HepG2 (cell line): Measurements from ENCODE around the gene GADD45A. TPM values are rescaled to one million over a fixed set of nuclear protein-coding genes. Genes with fewer than 3 reads are reported as not detected.

ENCODE experiments used
- ARNT ChIP-seq: fragments of 450-650 bp; IDR thresholded peaks from 2 replicates; pipeline ENCODE4 v1.6.1; 2017
- E2F5 ChIP-seq: sonication (generic); formaldehyde crosslinking; conservative IDR thresholded peaks from 2 replicates; pipeline ENCODE4 v1.4.0; 2020; ENCODE audit warnings: missing genetic modification reagents
- GZF1 ChIP-seq: sonication (generic); formaldehyde crosslinking; IDR thresholded peaks from 2 replicates; pipeline ENCODE4 v1.5.1; 2020; ENCODE audit warnings: mild to moderate bottlenecking, missing genetic modification reagents
- HNF4G ChIP-seq, 2 experiments: sonication (generic) in 1 of 2; formaldehyde crosslinking in 1 of 2; IDR thresholded peaks; 2 replicates each; pipeline versions ENCODE4 v1.4.0 to v1.6.1; 2011 to 2020; ENCODE audit warnings: borderline replicate concordance in 2 of 2, low read depth in 2 of 2, mild to moderate bottlenecking in 2 of 2, low read length in 1 of 2, missing genetic modification reagents in 1 of 2, moderate library complexity in 1 of 2
- KLF6 ChIP-seq: IDR thresholded peaks from 2 replicates; pipeline ENCODE4 v1.8.0; 2016; ENCODE audit warnings: missing biosample characterization, missing genetic modification reagents
- TFAP4 ChIP-seq: sonication (generic); IDR thresholded peaks from 2 replicates; pipeline ENCODE4 v1.6.1; 2016; ENCODE audit warnings: low read depth, borderline replicate concordance
- XBP1 ChIP-seq: sonication (generic); formaldehyde crosslinking; IDR thresholded peaks from 2 replicates; pipeline ENCODE4 v1.5.0; 2020; ENCODE audit warnings: missing genetic modification reagents
- ZNF530 ChIP-seq: sonication (generic); formaldehyde crosslinking; IDR thresholded peaks from 2 replicates; pipeline ENCODE4 v1.5.0; 2020; ENCODE audit warnings: low read depth, mild to moderate bottlenecking, missing genetic modification reagents
- ZNF605 ChIP-seq: sonication (generic); formaldehyde crosslinking; IDR thresholded peaks from 2 replicates; pipeline ENCODE4 v1.8.0; 2022; ENCODE audit warnings: mild to moderate bottlenecking, missing genetic modification reagents
- ZNF713 ChIP-seq: sonication (generic); formaldehyde crosslinking; IDR thresholded peaks from 2 replicates; pipeline ENCODE4 v1.4.0; 2020; ENCODE audit warnings: mild to moderate bottlenecking, missing genetic modification reagents
- ZNF766 ChIP-seq: sonication (generic); formaldehyde crosslinking; IDR thresholded peaks from 2 replicates; pipeline ENCODE4 v1.5.0; 2020; ENCODE audit warnings: missing genetic modification reagents, borderline replicate concordance
- ZSCAN21 ChIP-seq: sonication (generic); formaldehyde crosslinking; IDR thresholded peaks from 2 replicates; pipeline ENCODE4 v1.8.0; 2022; ENCODE audit warnings: mild to moderate bottlenecking, missing genetic modification reagents, moderate library complexity, borderline replicate concordance
- polyA plus RNA-seq, 8 experiments: library from polyadenylated mRNA; depleted of rRNA in 3 of 8; stranded (reverse) in 7 of 8; unstranded in 1 of 8; fragments of >200 nt; fragmentation: Illumina TruSeq in 4 of 8; extraction: Trizol in 4 of 8; gene quantifications; 2 replicates each; pipeline versions ENCODE4 v1.2.1 to v1.2.3, GENCODE V29; 2011 to 2016; ENCODE audit warnings: low read depth in 4 of 8, missing spikeins in 1 of 8, mixed read lengths in 1 of 8; ENCODE audit not compliant: insufficient read depth in 1 of 8
- total RNA-seq, 5 experiments: library from RNA; depleted of rRNA; stranded (reverse); fragments of >200 nt; fragmentation: Illumina TruSeq; extraction: Trizol; gene quantifications; 2 replicates each; pipeline ENCODE4 v1.2.3, GENCODE V29; 2016; ENCODE audit warnings: low read depth in 1 of 5
- TF ChIP-seq, protein P1 (sequence below): IDR thresholded peaks from 2 replicates; pipeline ENCODE4 v1.4.0; 2020; ENCODE audit warnings: mild to moderate bottlenecking, missing genetic modification reagents
- TF ChIP-seq, protein P2 (sequence below): sonication (generic); formaldehyde crosslinking; conservative IDR thresholded peaks from 2 replicates; pipeline ENCODE4 v1.8.0; 2022; ENCODE audit warnings: mild to moderate bottlenecking, moderate library complexity, missing genetic modification reagents
- TF ChIP-seq, protein P3 (sequence below): sonication (generic); formaldehyde crosslinking; conservative IDR thresholded peaks from 2 replicates; pipeline ENCODE4 v1.8.1; 2023; ENCODE audit warnings: missing genetic modification reagents
- TF ChIP-seq, protein P4 (sequence below): IDR thresholded peaks from 2 replicates; pipeline ENCODE4 v1.6.1; 2016; ENCODE audit warnings: low read depth
- TF ChIP-seq, protein P5 (sequence below): sonication (generic); formaldehyde crosslinking; conservative IDR thresholded peaks from 2 replicates; pipeline ENCODE4 v1.8.0; 2022; ENCODE audit warnings: low read depth, missing genetic modification reagents

The GADD45A gene
- total and polyA plus RNA-seq, 2 of the 13 experiments (the other 11 are each of a cell fraction or from before 2014, with no cell fraction given) = 33.2 to 46.2 TPM

- TF ChIP-seq, protein P1, sequence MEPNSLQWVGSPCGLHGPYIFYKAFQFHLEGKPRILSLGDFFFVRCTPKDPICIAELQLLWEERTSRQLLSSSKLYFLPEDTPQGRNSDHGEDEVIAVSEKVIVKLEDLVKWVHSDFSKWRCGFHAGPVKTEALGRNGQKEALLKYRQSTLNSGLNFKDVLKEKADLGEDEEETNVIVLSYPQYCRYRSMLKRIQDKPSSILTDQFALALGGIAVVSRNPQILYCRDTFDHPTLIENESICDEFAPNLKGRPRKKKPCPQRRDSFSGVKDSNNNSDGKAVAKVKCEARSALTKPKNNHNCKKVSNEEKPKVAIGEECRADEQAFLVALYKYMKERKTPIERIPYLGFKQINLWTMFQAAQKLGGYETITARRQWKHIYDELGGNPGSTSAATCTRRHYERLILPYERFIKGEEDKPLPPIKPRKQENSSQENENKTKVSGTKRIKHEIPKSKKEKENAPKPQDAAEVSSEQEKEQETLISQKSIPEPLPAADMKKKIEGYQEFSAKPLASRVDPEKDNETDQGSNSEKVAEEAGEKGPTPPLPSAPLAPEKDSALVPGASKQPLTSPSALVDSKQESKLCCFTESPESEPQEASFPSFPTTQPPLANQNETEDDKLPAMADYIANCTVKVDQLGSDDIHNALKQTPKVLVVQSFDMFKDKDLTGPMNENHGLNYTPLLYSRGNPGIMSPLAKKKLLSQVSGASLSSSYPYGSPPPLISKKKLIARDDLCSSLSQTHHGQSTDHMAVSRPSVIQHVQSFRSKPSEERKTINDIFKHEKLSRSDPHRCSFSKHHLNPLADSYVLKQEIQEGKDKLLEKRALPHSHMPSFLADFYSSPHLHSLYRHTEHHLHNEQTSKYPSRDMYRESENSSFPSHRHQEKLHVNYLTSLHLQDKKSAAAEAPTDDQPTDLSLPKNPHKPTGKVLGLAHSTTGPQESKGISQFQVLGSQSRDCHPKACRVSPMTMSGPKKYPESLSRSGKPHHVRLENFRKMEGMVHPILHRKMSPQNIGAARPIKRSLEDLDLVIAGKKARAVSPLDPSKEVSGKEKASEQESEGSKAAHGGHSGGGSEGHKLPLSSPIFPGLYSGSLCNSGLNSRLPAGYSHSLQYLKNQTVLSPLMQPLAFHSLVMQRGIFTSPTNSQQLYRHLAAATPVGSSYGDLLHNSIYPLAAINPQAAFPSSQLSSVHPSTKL = peak; percentile 56
- TF ChIP-seq TFAP4 = no peak
- TF ChIP-seq ARNT = no peak
- TF ChIP-seq ZNF530 (CRISPR knock-in tag) = no peak
- TF ChIP-seq GZF1 (CRISPR knock-in tag) = no peak
- TF ChIP-seq, protein P2, sequence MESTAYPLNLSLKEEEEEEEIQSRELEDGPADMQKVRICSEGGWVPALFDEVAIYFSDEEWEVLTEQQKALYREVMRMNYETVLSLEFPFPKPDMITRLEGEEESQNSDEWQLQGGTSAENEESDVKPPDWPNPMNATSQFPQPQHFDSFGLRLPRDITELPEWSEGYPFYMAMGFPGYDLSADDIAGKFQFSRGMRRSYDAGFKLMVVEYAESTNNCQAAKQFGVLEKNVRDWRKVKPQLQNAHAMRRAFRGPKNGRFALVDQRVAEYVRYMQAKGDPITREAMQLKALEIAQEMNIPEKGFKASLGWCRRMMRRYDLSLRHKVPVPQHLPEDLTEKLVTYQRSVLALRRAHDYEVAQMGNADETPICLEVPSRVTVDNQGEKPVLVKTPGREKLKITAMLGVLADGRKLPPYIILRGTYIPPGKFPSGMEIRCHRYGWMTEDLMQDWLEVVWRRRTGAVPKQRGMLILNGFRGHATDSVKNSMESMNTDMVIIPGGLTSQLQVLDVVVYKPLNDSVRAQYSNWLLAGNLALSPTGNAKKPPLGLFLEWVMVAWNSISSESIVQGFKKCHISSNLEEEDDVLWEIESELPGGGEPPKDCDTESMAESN (CRISPR knock-in tag) = no peak
- TF ChIP-seq E2F5 = no peak
- no peak for TF ChIP-seq ZNF713 (CRISPR knock-in tag)
- TF ChIP-seq KLF6 (CRISPR knock-in tag) = no peak
- TF ChIP-seq XBP1 (CRISPR knock-in tag) = no peak
- TF ChIP-seq, protein P3, sequence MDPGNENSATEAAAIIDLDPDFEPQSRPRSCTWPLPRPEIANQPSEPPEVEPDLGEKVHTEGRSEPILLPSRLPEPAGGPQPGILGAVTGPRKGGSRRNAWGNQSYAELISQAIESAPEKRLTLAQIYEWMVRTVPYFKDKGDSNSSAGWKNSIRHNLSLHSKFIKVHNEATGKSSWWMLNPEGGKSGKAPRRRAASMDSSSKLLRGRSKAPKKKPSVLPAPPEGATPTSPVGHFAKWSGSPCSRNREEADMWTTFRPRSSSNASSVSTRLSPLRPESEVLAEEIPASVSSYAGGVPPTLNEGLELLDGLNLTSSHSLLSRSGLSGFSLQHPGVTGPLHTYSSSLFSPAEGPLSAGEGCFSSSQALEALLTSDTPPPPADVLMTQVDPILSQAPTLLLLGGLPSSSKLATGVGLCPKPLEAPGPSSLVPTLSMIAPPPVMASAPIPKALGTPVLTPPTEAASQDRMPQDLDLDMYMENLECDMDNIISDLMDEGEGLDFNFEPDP (CRISPR knock-in tag) = no peak
- TF ChIP-seq ZNF605 = no peak
- no peak for TF ChIP-seq HNF4G (IDR thresholded peaks at IDR 0.05; ENCODE audit: borderline replicate concordance, low read depth, low read length)
- no peak for TF ChIP-seq HNF4G (CRISPR knock-in tag; IDR thresholded peaks at IDR 0.05; ENCODE audit: borderline replicate concordance, low read depth)
- TF ChIP-seq, protein P4, sequence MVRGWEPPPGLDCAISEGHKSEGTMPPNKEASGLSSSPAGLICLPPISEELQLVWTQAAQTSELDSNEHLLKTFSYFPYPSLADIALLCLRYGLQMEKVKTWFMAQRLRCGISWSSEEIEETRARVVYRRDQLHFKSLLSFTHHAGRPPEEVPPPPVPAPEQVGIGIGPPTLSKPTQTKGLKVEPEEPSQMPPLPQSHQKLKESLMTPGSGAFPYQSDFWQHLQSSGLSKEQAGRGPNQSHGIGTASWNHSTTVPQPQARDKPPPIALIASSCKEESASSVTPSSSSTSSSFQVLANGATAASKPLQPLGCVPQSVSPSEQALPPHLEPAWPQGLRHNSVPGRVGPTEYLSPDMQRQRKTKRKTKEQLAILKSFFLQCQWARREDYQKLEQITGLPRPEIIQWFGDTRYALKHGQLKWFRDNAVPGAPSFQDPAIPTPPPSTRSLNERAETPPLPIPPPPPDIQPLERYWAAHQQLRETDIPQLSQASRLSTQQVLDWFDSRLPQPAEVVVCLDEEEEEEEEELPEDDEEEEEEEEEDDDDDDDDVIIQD (CRISPR knock-in tag) = no peak
- TF ChIP-seq ZSCAN21 = no peak
- no peak for TF ChIP-seq ZNF766 (CRISPR knock-in tag)
- TF ChIP-seq, protein P5, sequence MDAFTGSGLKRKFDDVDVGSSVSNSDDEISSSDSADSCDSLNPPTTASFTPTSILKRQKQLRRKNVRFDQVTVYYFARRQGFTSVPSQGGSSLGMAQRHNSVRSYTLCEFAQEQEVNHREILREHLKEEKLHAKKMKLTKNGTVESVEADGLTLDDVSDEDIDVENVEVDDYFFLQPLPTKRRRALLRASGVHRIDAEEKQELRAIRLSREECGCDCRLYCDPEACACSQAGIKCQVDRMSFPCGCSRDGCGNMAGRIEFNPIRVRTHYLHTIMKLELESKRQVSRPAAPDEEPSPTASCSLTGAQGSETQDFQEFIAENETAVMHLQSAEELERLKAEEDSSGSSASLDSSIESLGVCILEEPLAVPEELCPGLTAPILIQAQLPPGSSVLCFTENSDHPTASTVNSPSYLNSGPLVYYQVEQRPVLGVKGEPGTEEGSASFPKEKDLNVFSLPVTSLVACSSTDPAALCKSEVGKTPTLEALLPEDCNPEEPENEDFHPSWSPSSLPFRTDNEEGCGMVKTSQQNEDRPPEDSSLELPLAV (CRISPR knock-in tag) = no peak
Measured at GRCh38 chr1:67682659-67683197, 2.3 kb upstream of the GADD45A start (continued).
